ENCODE measurements around the gene CYTIP. TPM values are rescaled to one million over a fixed set of nuclear protein-coding genes. Genes with fewer than 3 reads are reported as not detected.

CYTIP gene
- polyA plus RNA-seq, 1 experiment, result not detected

- H3K36me3 ChIP-seq (ENCODE audit: control insufficient read depth, insufficient read depth, low read length), result no peaks in the 10 kb centered on the region
- ChIA-PET POLR2A (no interaction called here), CTCF (no interaction called here)
- H3K27me3 ChIP-seq (ENCODE audit: control insufficient read depth, insufficient read depth, low read length), result peaks cover 1% of the 10 kb centered on the region; the same call in 1 of the 2 replicates
- no peak for TF ChIP-seq CTCF (IDR thresholded peaks at IDR 0.05; ENCODE audit: insufficient read depth, low read depth, low read length)
- DNase-seq (ENCODE audit: low read depth), result no peak
- no peak overlapping the region for H3K4me3 ChIP-seq (ENCODE audit: low read depth, low read length)
Observed at GRCh38 chr2:157442191-157442590, 1.7 kb downstream of the CYTIP start.

- Histone ChIP-seq H3K4me3 (ENCODE audit: low read depth, low read length) (no peak overlapping the region), H3K27me3 (ENCODE audit: control insufficient read depth, insufficient read depth, low read length) (peaks cover 1% of the 10 kb centered on the region; the same call in 1 of the 2 replicates), H3K36me3 (ENCODE audit: control insufficient read depth, insufficient read depth, low read length) (no peaks in the 10 kb centered on the region)
- CTCF ChIA-PET, result no interaction called here
- no peak for DNase-seq (ENCODE audit: low read depth)
- POLR2A ChIA-PET, result no interaction called here
- TF ChIP-seq CTCF (IDR thresholded peaks at IDR 0.05; ENCODE audit: insufficient read depth, low read depth, low read length), result no peak
Observed at GRCh38 chr2:157441072-157441454, 2.8 kb downstream of the CYTIP start.

GRCh38 chr2:157440404-157441071 lies 3.4 kb downstream of the CYTIP start:
- H3K27me3 ChIP-seq (ENCODE audit: control insufficient read depth, insufficient read depth, low read length), result peaks cover 1% of the 10 kb centered on the region; the same call in 1 of the 2 replicates
- H3K4me3 ChIP-seq (ENCODE audit: low read depth, low read length), result no peak overlapping the region
- no peaks in the 10 kb centered on the region for H3K36me3 ChIP-seq (ENCODE audit: control insufficient read depth, insufficient read depth, low read length)
- ChIA-PET CTCF (no interaction called here), POLR2A (no interaction called here)
- DNase-seq (ENCODE audit: low read depth), result no peak
- no peak for TF ChIP-seq CTCF (IDR thresholded peaks at IDR 0.05; ENCODE audit: insufficient read depth, low read depth, low read length)

GRCh38 chr2:157439824-157440186 lies 4.1 kb downstream of the CYTIP start:
- no peak for DNase-seq (ENCODE audit: low read depth)
- Histone ChIP-seq H3K36me3 (ENCODE audit: control insufficient read depth, insufficient read depth, low read length) (no peaks in the 10 kb centered on the region), H3K4me3 (ENCODE audit: low read depth, low read length) (no peak overlapping the region), H3K27me3 (ENCODE audit: control insufficient read depth, insufficient read depth, low read length) (peaks cover 1% of the 10 kb centered on the region; the same call in 1 of the 2 replicates)
- TF ChIP-seq CTCF (IDR thresholded peaks at IDR 0.05; ENCODE audit: insufficient read depth, low read depth, low read length), result no peak
- ChIA-PET CTCF (no interaction called here), POLR2A (no interaction called here)

- no peak for DNase-seq (ENCODE audit: low read depth)
- Histone ChIP-seq H3K4me3 (ENCODE audit: low read depth, low read length) (no peak overlapping the region), H3K27me3 (ENCODE audit: control insufficient read depth, insufficient read depth, low read length) (peaks cover 1% of the 10 kb centered on the region; the same call in 1 of the 2 replicates), H3K36me3 (ENCODE audit: control insufficient read depth, insufficient read depth, low read length) (no peaks in the 10 kb centered on the region)
- ChIA-PET CTCF (no interaction called here), POLR2A (no interaction called here)
- no peak for TF ChIP-seq CTCF (IDR thresholded peaks at IDR 0.05; ENCODE audit: insufficient read depth, low read depth, low read length)
Observed at GRCh38 chr2:157438863-157439823, 4.7 kb downstream of the CYTIP start.

All from BJ (cell line).